OCI-LY3 (cell line): Measurements from ENCODE around the gene SLC6A12.

Source experiments
- H2AFZ ChIP-seq: fragments of 200-600, 300-600 bp; shearing (Covaris generic); 2 replicates; pipeline ENCODE4 v1.6.0; 2014; ENCODE audit warnings: antibody characterized with exemption, low read depth, low read length
- H3K27ac ChIP-seq: fragments of 200-600, 300-600 bp; sonication (generic); 2 replicates; pipeline ENCODE4 v1.5.1; 2014; ENCODE audit warnings: mild to moderate bottlenecking, low read length, moderate library complexity, mixed read lengths
- H3K27me3 ChIP-seq: fragments of 200-600, 300-600 bp; sonication (generic); 2 replicates; pipeline ENCODE4 v1.6.1; 2014; ENCODE audit warnings: low read depth, low read length, mixed read lengths
- H3K36me3 ChIP-seq: fragments of 200-600, 300-600 bp; sonication (generic); replicated peaks from 2 replicates; pipeline ENCODE3; 2014; ENCODE audit warnings: low read depth, low read length, mixed read lengths
- H3K4me1 ChIP-seq: fragments of 300-600, 200-600 bp; sonication (generic); 2 replicates; pipeline ENCODE4 v1.6.1; 2014; ENCODE audit warnings: low read length, mixed read lengths
- H3K4me2 ChIP-seq: fragments of 200-600, 300-600 bp; sonication (generic); 2 replicates; pipeline ENCODE4 v1.6.1; 2014; ENCODE audit warnings: low read length, mixed read lengths
- H3K4me3 ChIP-seq: fragments of 300-600, 200-600 bp; sonication (generic); 2 replicates; pipeline ENCODE4 v1.5.1; 2014; ENCODE audit warnings: antibody characterized with exemption, mild to moderate bottlenecking, low read length, moderate library complexity
- H3K79me2 ChIP-seq: fragments of 300-600, 200-600 bp; shearing (Covaris generic); 2 replicates; pipeline ENCODE4 v1.6.1; 2014; ENCODE audit warnings: mild to moderate bottlenecking, low read length, mixed read lengths
- H3K9ac ChIP-seq: fragments of 300-600, 200-600 bp; shearing (Covaris generic); 2 replicates; pipeline ENCODE4 v1.6.0; 2014; ENCODE audit warnings: mild to moderate bottlenecking, low read length, moderate library complexity
- H3K9me3 ChIP-seq: fragments of 200-600, 300-600 bp; shearing (Covaris generic); 2 replicates; pipeline ENCODE4 v1.6.1; 2014; ENCODE audit warnings: low read length, mixed read lengths; ENCODE audit not compliant: insufficient read depth
- H4K20me1 ChIP-seq: fragments of 200-600, 300-600 bp; sonication (generic); 2 replicates; pipeline ENCODE4 v1.6.1; 2016; ENCODE audit warnings: low read length, mixed read lengths; ENCODE audit not compliant: insufficient read depth
- EZH2phosphoT487 ChIP-seq: fragments of 200-600 bp; shearing (Covaris generic); IDR thresholded peaks from 2 replicates; pipeline ENCODE4 v1.6.1; 2018; ENCODE audit warnings: antibody characterized with exemption, mixed run types, low read depth
- TF ChIP-seq, protein P1 (sequence below): fragments of 200-600, 300-600 bp; sonication (generic); IDR thresholded peaks from 2 replicates; pipeline ENCODE4 v1.5.1; 2014; ENCODE audit warnings: antibody characterized with exemption, low read length, low read depth

The SLC6A12 gene

DNA sequence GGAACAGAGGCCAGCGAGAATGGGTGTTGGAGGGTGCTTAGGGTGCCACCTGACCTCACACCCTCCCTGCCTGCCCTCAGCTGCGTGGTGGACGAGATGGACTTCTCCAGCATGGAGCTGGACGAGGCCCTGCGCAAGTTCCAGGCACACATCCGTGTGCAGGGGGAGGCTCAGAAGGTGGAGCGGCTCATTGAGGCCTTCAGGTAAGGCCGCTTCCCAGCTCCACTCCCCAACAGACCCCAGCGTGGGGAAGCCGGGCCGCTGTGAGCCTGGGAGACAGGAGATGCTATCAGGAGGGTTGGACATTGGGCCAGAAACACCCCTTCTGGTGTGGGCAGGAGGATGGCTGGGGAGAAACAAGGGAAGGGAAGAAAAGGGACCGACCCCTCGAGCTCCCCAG lies 57.0 kb downstream of the SLC6A12 start:
- Histone ChIP-seq H3K4me1 (peaks cover 7% of the 10 kb centered on the region), H3K27me3 (peaks cover 20% of the 10 kb centered on the region), H2AFZ (no peak overlapping the region), H3K4me2 (no peak overlapping the region), H4K20me1 (no peaks in the 10 kb centered on the region), H3K9ac (no peak overlapping the region), H3K9me3 (no peaks in the 10 kb centered on the region), H3K36me3 (no peaks in the 10 kb centered on the region), H3K27ac (no peak overlapping the region), H3K4me3 (no peak overlapping the region), H3K79me2 (no peaks in the 10 kb centered on the region)
- TF ChIP-seq, protein P1, sequence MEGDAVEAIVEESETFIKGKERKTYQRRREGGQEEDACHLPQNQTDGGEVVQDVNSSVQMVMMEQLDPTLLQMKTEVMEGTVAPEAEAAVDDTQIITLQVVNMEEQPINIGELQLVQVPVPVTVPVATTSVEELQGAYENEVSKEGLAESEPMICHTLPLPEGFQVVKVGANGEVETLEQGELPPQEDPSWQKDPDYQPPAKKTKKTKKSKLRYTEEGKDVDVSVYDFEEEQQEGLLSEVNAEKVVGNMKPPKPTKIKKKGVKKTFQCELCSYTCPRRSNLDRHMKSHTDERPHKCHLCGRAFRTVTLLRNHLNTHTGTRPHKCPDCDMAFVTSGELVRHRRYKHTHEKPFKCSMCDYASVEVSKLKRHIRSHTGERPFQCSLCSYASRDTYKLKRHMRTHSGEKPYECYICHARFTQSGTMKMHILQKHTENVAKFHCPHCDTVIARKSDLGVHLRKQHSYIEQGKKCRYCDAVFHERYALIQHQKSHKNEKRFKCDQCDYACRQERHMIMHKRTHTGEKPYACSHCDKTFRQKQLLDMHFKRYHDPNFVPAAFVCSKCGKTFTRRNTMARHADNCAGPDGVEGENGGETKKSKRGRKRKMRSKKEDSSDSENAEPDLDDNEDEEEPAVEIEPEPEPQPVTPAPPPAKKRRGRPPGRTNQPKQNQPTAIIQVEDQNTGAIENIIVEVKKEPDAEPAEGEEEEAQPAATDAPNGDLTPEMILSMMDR = no peak
- no peak for TF ChIP-seq EZH2phosphoT487

DNA sequence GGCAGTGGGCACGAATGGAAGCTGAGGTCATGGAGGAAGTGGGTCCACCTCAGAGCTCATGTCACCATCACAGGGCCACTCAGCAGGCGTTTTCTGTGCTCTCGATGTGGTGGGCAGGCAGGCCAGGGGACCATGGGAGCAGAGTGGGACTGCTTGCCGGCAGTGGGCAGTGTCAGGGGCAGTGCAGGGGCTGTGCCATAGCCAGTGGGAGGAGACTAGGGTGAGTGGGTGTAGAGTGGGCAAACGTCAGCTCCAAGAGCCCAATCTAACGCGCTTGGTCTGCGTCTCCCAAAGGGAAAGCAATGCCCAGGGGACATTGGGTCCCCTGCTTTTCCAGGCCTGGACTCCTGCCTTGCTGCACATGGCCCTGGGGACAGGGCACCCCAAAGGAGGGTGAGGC lies 58.3 kb downstream of the SLC6A12 start:
- Histone ChIP-seq H3K9ac (no peak overlapping the region), H3K79me2 (no peaks in the 10 kb centered on the region), H2AFZ (no peak overlapping the region), H4K20me1 (no peaks in the 10 kb centered on the region), H3K4me2 (no peak overlapping the region), H3K4me1 (peaks cover 7% of the 10 kb centered on the region), H3K4me3 (no peak overlapping the region), H3K27ac (no peak overlapping the region), H3K36me3 (no peaks in the 10 kb centered on the region), H3K27me3 (peaks cover 17% of the 10 kb centered on the region), H3K9me3 (no peaks in the 10 kb centered on the region)
- TF ChIP-seq, protein P1 = no peak
- no peak for TF ChIP-seq EZH2phosphoT487

DNA sequence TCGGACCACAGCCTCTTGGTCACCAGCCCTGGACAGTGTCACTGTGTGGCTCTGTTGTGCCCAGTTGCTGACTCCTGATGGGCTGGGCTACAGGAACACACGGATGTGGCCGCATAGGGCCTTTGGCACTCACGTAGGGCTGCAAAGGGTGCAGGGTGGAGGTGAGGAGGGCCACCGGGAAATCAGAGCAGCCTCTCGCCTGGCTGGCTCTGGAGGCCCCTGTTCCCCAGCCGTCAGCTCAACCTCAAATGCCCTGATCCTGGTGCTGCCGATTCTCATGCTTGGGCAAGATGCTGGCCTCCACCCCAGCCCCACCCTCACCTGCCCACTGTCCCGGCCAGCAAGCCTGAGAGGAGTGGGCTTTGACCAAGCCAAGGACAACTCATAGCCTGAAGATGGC lies 59.0 kb downstream of the SLC6A12 start:
- no peaks in the 10 kb centered on the region for H3K36me3 ChIP-seq
- no peak overlapping the region for H3K27ac ChIP-seq
- peaks cover 7% of the 10 kb centered on the region for H3K4me1 ChIP-seq
- no peak overlapping the region for H3K4me2 ChIP-seq
- no peak for TF ChIP-seq EZH2phosphoT487
- TF ChIP-seq, protein P1 = no peak
- no peaks in the 10 kb centered on the region for H3K9me3 ChIP-seq
- no peak overlapping the region for H3K9ac ChIP-seq
- H3K4me3 ChIP-seq = no peak overlapping the region
- no peak overlapping the region for H2AFZ ChIP-seq
- peaks cover 11% of the 10 kb centered on the region for H3K27me3 ChIP-seq
- no peaks in the 10 kb centered on the region for H3K79me2 ChIP-seq
- H4K20me1 ChIP-seq = no peaks in the 10 kb centered on the region

DNA sequence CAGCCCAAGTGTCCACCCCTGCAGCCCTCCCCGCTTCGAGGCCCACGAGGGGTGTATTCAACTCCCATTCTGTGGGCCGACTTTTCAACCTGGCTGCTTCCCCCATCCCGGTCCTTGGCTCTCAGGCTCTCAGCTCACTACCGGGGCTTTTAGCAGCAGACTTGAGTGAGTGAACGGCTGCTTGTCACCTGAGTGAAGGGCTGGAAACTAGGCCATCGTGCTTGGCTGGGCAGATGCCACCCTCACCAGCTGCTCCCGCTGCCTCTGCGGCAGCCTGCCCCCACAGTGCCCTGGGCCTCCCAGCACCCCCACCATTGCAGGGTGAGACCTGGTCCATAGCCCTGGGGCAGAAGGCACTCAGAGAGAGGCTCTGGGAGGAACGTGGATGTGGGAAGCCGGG lies 59.9 kb downstream of the SLC6A12 start:
- no peak for TF ChIP-seq EZH2phosphoT487
- TF ChIP-seq, protein P1 = no peak
- Histone ChIP-seq H2AFZ (no peak overlapping the region), H3K36me3 (no peaks in the 10 kb centered on the region), H3K4me3 (no peak overlapping the region), H4K20me1 (no peaks in the 10 kb centered on the region), H3K4me2 (no peak overlapping the region), H3K27me3 (peaks cover 1% of the 10 kb centered on the region), H3K27ac (no peak overlapping the region), H3K9me3 (no peaks in the 10 kb centered on the region), H3K4me1 (peaks cover 7% of the 10 kb centered on the region), H3K9ac (no peak overlapping the region), H3K79me2 (no peaks in the 10 kb centered on the region)
